Nasal cavity respiratory epithelium epithelial cell of viscerocranial mucosa (primary cell): ENCODE measurements around the gene ANK2. TPM values are rescaled to one million over a fixed set of nuclear protein-coding genes. Genes with fewer than 3 reads are reported as not detected.

Source experiments
- total RNA-seq: library from RNA; depleted of rRNA; stranded (reverse); fragments of >200 nt; gene quantifications from 2 replicates; pipeline ENCODE4 v1.2.3, GENCODE V29; 2014

Gene ANK2
- total RNA-seq = 1.7 and 8.8 TPM in 2 replicates

GRCh38 chr4:113049421-113050370 is at the start of gene ANK2:
ANK2 (plus strand) TSS chr4:113049653; CDS start chr4:113049729, 76 bp downstream.

